GM10847 (cell line): Measurements from ENCODE around the gene GATA5.

Experiments
- POLR2A ChIP-seq: IDR thresholded peaks from 2 replicates; pipeline ENCODE4 v1.6.1; 2011; ENCODE audit not compliant: insufficient read length; ENCODE audit errors: extremely low read depth

GATA5 gene

DNA sequence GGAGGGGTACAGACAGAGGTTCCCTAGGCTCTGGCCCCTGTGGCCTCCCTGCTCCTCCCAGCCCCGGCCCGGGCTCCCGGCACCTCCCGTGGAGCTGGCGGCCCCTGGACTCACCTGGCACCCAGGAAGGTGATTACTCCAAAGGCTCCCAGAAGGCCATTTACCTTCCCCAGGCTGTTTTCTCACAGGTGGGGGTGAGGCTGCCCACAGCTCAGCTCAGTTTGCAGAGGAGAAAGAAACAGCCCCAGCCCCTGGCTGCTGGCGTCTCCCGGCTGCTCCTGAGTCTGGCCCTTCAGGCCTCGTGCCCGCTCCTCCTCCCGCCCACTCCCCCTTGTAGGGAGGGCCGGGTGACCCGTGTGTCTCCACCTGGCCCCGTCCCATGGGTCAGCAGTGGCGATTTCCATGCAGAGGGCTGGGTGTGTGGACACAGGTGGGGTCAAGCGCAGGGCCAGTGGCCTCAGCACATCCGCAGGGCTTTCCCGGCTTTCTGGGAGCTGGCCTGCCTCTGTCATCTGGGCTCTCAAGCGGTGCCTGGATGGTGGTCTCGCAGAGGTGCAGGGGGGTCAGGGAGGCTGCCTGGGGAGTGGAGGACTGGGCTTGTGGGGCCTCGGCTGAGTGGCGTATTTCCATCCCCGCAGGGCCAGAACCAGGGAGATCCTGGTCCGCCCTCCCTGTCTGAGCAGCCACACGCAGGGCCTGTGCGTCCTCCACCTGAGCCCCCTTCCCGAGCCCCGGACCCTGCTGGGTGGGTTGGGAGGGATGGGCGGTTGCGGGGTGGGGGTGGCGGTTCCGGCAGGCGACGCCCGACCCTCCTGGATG, 20.2 kb upstream of the GATA5 start:
- no peak for TF ChIP-seq POLR2A

DNA sequence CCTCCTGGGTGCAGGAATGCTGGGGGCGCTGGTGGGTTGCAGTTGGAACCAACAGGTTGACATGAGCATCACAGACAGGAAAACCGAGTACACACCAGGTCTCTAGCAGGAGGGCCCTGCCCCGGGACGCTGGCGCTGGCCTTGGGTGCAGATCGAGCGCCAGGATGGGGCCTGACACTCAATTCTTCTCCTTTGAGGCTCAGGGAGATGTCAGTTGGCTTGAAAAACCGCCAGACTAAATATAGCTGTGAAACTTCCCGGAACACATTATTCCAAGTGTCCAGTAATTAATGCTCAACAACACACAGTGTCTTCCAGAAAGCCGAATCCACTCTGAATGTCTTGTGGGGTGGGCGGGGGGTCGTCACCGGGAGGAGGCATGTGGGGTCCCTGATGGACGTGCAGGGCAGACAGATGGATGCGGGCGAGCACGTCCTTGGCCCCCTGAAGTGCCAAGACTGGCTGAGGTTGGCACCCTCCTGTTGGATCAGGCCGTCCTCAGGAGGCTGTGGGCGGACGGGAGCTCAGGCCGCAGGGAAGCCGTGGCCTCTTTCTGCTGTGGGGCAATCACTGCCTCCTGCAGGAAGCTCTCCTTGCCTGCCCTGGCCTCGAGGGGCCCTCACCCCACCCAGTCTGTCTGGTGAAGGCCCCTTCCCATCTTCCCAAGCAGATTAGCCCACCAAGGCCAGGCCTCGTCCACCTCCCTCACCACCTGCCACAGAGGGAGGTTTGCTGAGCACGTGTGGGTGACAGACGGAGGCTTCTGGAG, 19.4 kb upstream of the GATA5 start:
- no peak for TF ChIP-seq POLR2A

DNA sequence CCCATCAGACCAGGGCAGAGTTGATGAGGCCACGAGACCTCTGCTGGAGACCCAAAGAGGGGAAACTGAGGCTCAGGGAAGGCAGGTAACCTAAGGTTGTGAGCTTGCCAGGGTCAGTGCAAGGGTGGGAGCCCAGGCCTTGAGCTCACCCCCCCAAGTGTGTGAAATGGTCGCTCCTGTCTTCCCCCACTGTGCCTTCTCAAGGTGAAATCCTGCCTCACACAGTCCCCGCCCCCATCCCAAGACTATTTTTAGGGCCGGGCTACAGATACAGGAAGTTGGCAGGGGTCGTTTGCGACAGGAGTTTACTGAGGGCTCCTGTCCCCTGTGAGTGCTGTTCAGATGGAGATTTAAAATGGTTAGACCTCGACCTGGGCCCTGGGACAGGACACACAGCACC, 18.7 kb upstream of the GATA5 start:
- no peak for TF ChIP-seq POLR2A

DNA sequence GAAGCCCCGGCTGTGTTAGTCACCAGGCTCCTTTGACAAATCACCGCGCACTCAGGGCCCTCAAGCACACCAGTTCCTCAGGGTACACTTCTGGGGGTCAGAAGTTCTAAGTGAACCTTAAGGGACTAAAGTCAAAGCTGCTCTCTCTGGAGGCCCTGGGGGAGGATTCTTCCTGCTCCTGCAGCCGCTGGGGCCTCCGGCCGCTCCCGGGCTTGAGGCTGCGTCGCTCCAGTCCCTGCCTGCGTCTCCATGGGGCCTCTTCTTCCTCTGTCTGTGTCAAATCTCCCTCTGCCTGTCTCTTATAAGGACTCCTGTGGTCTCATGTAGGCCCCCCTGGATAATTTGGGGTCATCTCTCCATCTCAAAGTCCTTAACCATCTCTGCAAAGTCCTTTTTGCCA, 18.1 kb upstream of the GATA5 start:
- TF ChIP-seq POLR2A, result no peak

DNA sequence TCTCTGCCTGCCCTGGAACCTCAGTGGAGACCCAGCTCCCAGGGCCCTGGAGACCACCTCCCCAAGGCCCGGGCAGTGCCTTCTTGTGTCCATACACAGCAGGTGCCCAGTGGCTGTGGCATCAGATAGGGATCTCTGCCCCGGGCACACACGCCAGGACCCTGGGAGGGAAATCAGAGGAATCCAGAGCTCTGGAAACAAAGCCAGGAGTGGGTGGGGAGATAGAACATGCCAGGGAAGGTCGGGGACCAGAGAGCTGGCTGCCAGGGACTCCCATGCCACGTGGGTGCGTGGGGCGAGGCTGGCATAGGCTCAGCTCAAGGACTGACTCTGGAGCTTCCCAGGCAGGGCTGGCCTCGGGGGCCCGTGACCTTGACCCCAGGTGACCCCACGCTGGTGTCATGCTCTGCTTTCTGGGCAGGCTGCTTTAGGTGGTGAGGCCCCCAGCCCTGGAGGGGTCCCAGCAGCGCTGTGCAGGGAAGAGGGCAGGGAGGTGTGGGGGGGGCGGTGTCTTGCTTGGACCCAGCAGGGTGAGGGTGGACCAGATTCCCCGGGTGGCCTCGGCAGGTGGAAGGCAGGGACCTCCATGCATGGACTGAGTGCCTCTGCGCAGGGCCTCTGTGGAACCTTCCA, 17.6 kb upstream of the GATA5 start:
- TF ChIP-seq POLR2A, result no peak

DNA sequence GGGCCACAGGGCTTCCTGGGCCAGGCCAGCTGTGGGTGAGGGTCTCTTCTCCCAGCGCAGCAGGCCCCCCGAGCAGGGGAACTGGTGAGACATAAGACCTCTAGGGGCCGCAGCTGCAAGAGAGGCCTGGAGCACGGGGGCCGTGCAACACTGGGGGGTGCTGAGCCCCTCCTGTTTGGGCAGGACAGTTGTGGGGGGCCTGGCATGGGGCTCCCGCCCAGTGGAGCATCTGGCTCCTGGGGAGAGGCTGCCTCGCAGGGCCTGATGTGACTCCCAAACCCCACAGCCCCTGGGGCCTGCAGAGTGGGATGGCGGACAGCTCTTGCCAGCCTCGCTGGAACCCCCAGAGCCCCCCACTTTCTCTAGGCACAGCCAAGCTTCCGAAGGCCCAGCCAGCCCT, 16.9 kb upstream of the GATA5 start:
- TF ChIP-seq POLR2A, result no peak

DNA sequence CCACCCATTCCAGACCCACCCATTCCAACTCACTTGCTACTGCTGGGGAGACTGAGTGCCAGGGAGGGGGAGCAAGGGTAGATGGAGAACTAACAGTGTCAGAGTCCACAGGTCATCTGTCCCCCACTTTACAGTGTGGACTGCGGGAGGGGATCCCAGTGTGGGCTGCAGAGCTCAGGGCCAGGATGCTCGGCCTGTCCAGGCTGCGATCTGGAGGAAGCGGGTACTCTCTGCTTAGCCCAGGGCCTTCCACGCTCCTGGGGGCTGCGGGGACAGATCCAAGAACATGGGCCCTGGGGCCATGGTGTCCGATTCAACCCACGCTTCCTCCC, 14.1 kb upstream of the GATA5 start:
- no peak for TF ChIP-seq POLR2A

DNA sequence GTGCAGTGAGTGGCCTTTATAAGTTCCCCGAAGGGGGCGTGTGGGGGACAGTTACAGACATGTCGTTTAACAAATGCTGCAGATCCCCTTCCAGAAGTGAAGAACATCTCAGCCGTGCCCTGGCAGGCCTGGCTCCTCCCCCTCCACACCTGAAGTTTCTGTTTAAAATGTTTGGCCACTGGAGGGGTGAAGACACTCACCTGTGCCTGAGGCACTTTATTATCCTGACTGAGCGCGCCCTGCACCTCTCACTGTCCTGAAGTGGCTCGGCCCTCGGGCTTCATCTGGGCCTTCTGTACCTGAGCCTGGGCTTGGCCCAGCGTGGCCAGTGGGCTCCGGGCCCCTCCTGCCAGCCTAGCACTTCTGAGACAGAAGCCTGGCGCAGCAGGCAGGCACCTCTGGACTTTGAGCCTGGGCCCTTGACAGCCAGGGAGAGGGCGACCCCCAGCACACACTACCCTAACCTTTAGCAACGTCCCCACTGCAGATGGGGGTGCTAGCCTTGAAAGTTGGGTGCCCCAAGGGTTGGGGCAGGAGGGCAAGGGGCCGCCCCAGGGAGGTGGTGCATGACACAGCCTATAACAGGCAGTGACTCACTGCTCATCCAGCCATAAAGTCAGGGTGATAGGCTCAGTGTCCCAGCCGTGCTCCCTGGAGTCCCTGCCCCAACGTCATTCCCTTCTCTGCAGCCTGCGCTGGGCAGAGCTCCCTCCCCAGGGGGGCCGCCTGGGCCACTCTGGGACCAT, 13.6 kb upstream of the GATA5 start:
- no peak for TF ChIP-seq POLR2A

DNA sequence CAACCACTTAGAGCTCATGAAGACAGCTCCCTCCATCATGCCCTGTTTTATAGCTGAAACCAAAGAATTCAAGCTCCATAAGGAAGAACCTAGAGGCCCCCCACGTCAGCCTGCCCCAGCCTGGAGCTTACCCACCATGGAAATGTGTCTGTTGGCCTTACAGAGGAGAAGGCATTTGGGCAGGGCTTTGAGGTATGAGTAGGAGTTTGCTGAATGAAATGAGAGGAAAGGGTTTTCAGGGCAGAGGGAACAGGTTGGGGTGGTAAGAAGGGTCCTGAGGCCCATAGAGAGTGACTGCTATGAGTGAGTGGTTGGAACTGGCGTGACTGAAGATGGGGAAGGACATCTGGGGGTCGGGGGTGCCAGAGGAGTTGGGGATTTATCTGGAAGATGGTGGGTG, 12.7 kb upstream of the GATA5 start:
- no peak for TF ChIP-seq POLR2A

DNA sequence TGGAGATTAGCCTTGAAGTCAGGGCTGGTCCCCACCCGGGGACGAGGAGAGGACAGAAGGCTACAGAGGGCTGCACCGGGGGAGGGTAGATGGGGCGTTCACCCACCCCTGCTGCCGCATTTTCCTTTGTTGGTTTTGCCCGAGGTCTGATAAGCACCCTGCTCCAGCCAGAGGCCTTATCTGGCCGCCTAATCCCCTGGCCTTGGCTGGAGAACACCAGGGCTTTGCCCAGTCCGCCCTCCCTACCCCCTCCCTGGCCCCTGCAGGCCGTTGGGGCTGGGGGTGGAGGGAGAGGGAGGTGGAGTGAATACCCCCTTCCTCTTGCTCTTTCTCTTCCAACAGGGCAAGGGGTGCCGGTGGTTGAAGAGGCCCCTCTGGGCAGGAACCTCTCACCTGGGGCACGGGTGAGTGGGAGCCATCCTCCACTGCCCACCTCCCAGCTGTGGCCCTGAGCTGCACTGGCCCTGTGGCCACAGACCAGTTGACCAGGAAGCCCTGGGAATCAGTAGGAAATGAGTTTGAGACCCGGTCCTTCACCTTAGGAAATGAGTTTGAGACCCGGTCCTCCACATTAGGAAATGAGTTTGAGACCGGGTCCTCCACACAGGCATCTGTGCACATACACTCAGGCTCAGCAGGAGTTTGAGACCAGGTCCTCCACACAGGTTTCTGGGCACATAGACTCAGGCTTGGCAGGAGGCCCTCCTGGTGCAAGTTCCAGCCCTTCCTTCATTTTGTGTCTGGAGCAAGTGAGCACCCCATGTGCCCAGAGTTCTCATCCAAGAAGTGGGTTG, 12.0 kb upstream of the GATA5 start:
- no peak for TF ChIP-seq POLR2A

DNA sequence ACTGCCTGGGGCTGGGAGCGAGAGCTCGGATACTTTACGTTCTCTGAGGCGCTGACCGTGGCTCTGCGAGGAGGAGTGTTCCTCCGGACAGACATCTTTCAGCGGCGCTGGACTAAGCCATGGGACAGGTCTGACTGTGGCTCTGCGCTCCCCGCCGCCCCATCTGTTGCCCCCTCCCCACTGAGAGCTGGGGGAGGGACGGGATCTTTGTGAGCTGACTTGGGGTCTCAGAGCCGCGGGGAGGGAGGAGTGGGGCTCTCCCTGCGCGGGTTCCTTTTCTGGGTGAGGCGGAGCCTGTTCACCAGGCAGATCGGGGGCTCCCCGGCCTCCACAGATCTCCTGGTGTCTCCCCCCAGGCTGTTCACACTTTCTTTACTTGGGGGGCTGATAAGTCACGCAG, 11.3 kb upstream of the GATA5 start:
- TF ChIP-seq POLR2A, result no peak

DNA sequence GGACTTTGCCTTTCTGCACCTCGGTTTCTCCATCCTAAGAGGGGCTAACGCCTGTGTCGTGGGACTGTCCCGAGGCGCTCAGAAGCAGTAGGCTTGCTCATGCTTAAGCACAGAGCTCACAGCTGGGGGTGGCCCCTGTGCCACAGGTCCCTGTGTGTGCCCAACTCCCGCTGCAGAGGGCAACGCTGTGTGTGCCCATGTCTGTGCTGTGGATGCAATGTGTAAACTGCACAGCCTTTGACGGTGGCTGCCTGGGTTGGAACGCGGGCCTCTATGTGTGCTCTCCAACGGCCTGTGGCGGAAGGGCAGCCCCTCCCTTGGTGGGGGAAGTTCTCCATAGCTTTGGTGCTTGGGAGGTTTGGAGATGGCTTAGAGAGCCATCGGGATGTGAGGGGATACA, 10.7 kb upstream of the GATA5 start:
- no peak for TF ChIP-seq POLR2A

DNA sequence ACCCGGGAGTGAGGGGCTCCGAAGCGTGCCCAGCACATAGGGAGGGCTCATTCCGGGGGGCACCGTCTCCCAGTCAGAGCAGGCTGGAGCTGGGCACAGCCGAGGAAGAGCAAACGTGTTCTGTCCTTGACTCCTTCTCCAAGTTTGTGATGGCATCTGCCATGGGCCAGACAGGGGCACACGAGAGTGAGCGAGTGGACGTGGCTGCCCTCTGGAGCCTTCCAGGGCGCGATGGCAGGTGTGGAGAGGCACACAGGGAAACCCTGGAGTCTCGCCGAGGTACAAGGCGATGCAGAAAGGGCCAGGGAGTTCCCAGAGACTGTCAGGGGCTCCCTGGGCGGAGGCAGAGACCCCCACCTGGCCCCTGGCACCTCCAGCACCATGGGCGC, 9.9 kb upstream of the GATA5 start:
- no peak for TF ChIP-seq POLR2A

DNA sequence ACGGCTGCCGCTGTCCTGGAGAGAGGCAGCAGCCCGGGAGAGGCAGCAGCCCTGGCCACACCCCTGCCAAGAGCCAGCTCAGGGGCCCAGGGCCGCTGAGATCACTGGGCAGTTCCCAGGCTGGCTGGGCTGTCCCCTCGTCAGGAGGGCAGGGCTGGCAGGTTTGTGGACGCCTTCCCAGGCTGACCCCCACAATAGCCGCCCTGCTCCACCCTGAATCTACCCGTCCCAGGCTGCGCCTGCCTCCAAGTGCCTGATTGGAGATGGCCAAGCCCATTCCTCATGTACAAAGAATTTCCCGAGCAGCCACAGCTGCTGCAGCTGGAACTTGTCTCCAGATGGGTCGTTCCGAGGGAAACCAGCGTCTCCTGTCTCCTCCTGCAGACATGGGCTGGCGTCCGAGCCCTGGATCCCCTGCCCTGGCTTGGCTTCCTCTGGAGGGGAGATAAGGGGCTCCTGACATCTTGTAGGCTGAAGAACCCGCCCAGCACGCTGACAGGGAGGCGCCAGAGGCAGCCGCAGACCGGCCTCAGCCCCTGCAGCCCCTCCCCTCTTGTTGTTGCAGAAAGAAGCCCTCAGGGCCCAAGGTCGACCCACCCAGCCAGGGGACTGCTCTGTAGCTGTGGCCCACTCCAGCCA, 9.4 kb upstream of the GATA5 start:
- no peak for TF ChIP-seq POLR2A
